HG03442 (cell line): ENCODE results near the gene ISCU.
A peak's percentile ranks its signal among the peaks of the same experiment; 100 is the strongest.

Experiments used
- ATAC-seq: cut with Tn5 transposase; IDR thresholded peaks from one replicate; pipeline ENCODE4 v1.9.1; 2021; ENCODE audit warnings: mild to moderate bottlenecking, moderate library complexity; ENCODE audit not compliant: unreplicated experiment

The ISCU gene

DNA sequence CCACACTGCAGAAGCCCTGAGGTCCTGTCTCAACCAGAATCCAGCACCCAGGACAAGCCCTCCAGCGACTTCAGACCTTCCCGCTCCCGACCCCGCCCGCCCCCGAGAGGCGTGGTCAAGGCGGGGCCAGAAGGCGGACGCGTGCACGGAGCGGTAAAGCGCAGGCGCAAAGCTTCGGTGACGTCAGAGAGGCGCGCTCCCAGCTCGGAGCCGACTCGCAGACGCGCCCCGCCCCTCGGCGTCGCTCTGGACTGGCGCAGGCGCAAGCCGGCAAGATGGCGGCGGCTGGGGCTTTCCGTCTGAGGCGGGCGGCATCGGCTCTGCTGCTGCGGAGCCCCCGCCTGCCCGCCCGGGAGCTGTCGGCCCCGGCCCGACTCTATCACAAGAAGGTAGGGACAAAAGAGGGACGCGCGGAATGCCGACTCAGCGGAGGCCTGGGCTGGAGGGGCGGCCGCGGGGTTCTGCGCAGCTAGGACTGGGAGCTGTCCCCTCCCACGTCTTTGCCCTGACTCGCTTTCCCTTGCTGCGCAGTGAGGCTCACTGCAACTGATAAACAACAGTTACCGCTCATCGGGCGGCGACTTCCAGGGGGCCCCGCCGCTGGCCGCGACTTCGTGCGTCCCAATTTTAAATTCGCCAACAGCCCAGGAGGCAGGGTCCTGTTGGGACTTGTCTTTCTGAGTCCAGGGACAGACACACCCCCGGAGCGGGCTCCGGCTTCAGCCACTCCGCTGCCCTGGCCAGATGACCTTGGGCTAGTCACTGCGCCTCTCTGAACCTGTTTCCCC lies at the start of gene ISCU:
Gene ISCU, plus strand, starts transcription at position 249 of the 788 bp plus-strand sequence. Its CDS starts 27 bp downstream, at position 276.
- peak; percentile 57 for ATAC-seq

DNA sequence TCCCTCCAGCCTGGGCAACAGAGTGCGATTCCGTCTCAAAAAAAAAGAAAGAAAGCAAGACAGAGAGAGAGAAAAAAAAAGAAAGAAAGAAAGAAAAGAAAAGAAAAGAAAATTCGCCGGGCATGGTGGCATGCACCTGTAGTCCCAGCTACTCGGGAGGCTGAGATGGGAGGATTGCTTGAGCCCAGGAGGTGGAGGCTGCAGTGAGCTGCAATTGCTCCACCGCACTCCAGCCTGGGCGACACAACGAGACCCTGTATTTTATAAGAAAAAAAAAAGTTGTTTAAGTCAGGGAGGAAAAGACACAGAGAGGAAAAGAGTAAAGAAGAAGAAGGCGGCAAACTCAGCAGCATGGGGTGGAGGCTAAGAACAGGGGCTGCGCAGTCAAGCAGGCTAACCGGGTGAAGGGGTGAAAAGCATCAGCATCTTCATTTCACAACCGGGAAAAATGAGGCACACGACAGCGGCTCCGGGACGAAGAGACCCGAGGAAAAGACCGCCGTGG lies 47.9 kb upstream of the ISCU start:
- no peak for ATAC-seq

GRCh38 chr12:108514973-108515814 lies 47.2 kb upstream of the ISCU start, which contains the start of gene FICD:
TSS of gene FICD (plus strand) at chr12:108515277. CDS start at chr12:108516973, 1,696 bp downstream.
- ATAC-seq, result peak; percentile 85

GRCh38 chr12:108515916-108516315 lies 46.5 kb upstream of the ISCU start:
- no peak for ATAC-seq

- no peak for ATAC-seq
Observed at GRCh38 chr12:108516511-108517275, 45.7 kb upstream of the ISCU start.

GRCh38 chr12:108517288-108518100 lies 44.9 kb upstream of the ISCU start:
- no peak for ATAC-seq

DNA sequence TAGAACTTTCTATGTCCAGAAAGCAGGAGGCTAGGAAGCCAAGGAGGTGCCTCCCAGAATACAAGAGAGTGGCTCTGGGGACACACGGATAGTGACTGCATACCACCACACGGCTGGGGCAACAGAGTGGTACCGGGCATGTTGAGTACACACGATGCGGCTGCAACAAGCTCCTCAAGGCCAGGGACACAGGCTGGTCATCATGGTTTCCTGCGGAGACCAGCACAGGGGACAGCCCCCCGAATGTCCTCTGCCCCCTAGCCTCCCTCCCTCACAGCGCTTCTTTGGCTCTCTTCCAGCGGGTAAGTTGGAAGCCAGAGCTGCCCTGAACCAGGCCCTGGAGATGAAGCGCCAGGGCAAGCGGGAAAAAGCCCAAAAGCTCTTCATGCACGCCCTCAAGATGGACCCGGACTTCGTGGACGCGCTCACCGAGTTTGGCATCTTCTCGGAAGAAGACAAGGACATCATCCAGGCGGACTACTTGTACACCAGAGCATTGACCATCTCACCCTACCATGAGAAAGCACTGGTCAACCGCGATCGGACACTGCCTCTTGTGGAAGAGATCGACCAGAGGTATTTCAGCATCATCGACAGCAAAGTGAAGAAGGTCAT lies 44.2 kb upstream of the ISCU start:
- ATAC-seq, result no peak

- no peak for ATAC-seq
Observed at GRCh38 chr12:108518716-108519496, 43.5 kb upstream of the ISCU start.

DNA sequence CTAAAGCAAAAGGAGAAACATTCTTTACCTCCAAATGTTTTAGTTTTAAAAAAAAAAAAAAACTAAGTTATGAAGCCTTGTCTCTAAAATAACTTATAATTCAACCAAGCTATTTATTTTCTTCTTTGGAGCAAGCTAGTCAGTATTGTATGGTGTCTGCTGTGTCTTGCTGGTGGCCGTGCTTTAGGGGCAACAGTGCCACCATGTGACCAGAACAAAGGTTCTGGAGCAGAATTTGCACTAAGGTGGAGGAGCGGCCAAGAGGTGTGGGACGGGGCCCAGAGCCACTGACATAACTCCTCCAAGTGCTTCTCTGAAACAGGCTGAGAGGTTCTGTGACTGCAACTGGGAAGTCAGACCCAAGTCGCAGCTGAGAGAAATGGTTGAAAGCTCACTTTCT lies 42.8 kb upstream of the ISCU start:
- ATAC-seq, result no peak

GRCh38 chr12:108523365-108523764 lies 39.0 kb upstream of the ISCU start:
- ATAC-seq, result no peak

DNA sequence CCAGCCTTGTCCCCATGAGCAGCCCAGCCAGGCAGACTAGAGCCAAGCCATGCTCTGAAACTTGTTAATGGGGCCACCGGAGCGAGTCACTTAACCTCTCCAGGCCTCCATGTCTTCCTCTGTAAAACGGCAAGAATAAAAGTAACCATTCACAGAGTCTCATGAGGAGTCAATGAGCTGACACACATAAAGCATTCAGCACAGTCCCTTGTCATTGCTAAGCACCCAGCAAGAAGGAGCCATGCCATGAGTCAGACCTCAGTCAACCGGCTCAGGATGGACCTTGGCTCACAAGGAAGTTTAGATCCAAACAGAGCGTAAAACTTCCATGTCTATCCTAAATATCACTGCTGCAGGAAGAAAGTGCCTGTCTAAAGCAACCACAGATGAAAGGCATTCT lies 36.7 kb upstream of the ISCU start:
- no peak for ATAC-seq

- no peak for ATAC-seq
Observed at GRCh38 chr12:108526482-108527165, 35.8 kb upstream of the ISCU start.

GRCh38 chr12:108527166-108527496 lies 35.3 kb upstream of the ISCU start:
- no peak for ATAC-seq

GRCh38 chr12:108530161-108530560 lies 32.2 kb upstream of the ISCU start:
- no peak for ATAC-seq

DNA sequence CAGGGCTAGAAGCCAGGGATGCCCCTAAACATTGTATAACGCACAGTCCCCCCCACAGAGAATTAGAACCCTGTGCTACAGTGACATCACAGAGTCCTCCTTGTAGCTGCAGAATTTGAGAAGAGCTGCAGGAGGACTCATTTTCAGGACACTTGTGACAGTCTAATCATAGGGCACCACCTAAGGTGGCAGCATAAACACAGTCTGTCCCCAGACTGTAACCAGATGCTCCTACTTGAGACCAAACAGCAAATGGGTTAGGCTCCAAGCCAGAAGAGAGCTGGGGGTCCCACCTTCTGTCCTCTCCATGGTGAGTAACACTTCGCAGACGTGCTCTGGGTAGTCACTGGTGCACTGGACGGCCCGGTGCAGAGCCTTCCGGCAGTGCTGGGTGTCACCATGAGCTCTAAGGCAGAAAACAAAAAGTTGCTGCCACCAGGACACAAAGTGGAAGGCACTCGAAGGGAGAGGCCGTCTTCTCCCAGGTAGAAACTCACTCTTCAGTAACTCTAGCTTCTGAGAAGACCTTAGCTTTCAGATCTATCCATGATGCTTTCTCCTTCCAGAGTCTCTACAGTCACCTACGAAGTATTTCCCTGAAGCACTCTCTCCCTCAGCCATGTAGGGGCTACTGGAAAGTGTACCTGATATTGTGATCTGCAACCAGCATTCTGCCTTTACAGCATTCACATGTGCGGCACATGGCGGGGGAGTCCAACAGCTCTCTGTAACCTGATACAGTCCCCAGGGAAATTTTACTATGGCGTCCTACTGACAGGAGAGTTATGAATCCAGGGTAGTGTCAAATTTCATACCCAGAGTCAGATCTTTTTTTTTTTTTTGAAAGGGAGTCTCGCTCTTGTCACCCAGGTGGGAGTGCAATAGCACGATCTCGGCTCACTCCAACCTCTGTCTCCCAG lies 30.2 kb upstream of the ISCU start:
- no peak for ATAC-seq

DNA sequence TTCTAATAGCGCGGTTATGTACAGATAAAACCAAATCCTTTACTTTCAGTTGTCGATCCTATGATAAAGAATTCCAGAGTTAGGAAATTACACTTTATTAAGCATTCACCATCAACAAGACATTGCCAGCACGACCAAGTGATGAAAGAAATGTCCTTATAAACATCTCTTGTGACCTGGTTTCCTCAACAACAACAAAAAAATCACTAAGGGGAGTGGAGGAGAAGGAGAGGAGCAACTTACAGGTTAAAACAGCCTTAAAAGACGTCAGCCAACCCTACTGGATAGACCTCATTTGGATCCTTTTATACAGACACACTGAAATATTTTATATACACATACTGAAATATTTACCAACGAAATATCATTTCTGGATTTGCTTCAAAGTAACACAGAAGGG lies 24.2 kb upstream of the ISCU start:
- ATAC-seq, result no peak

GRCh38 chr12:108538616-108539195 lies 23.7 kb upstream of the ISCU start:
- ATAC-seq, result no peak
